Ovary (tissue), 10 donors: Measurements from ENCODE around the gene COL6A3. TPM values are rescaled to one million over a fixed set of nuclear protein-coding genes. Genes with fewer than 3 reads are reported as not detected.

Experiments used
- DNase-seq, 5 donors: peaks; one replicate each; pipeline ENCODE4 v3.0.0-alpha.2; 2019 to 2020
- H3K27ac ChIP-seq, 2 donors: fragments of 200-600 bp; one replicate each; pipeline versions ENCODE4 v1.5.1 to v1.8.0; 2019 to 2022
- H3K27me3 ChIP-seq: fragments of 200-600 bp; one replicate; pipeline ENCODE4 v1.8.0; 2022
- H3K36me3 ChIP-seq: fragments of 200-600 bp; sonication (generic); one replicate; pipeline ENCODE4 v1.5.1; 2019
- H3K4me1 ChIP-seq: one replicate; pipeline ENCODE4 v1.8.1; 2013; ENCODE audit warnings: mild to moderate bottlenecking, moderate library complexity; ENCODE audit not compliant: insufficient read depth
- H3K4me3 ChIP-seq: fragments of 200-600 bp; sonication (generic); one replicate; pipeline ENCODE4 v1.5.1; 2017
- H3K9me3 ChIP-seq, 2 donors: fragments of 200-600 bp in 1 of 2; sonication (generic) in 1 of 2; one replicate each; pipeline versions ENCODE4 v1.5.1 to v1.8.1; 2013 to 2019; ENCODE audit warnings: mild to moderate bottlenecking in 1 of 2, moderate library complexity in 1 of 2
- CTCF ChIP-seq, 3 donors: fragments of 450-650 bp in 2 of 3; fragments of 200-600 bp in 1 of 3; IDR thresholded peaks; one replicate each; pipeline versions ENCODE4 v1.5.1 to v1.8.0; 2016 to 2022; ENCODE audit warnings: antibody characterized with exemption in 3 of 3, mild to moderate bottlenecking in 1 of 3
- EP300 ChIP-seq: sonication (generic); formaldehyde crosslinking; IDR thresholded peaks from one replicate; pipeline ENCODE4 v1.6.1; 2017; ENCODE audit warnings: antibody characterized with exemption
- POLR2A ChIP-seq: fragments of 450-650 bp; IDR thresholded peaks from one replicate; pipeline ENCODE4 v1.6.1; 2017; ENCODE audit warnings: antibody characterized with exemption, mild to moderate bottlenecking, moderate library complexity
- WGBS, 3 donors: extraction: QIAGEN DNeasy Blood & Tissue Kit in 1 of 3; methylation state at CpG; one replicate each; pipeline versions ENCODE4 v1.1.5 to v1.1.7; 2013 to 2017; 5-methylcytosine and 5-hydroxymethylcytosine counted together
- intact Hi-C, 4 donors: fragments of 100-400 bp; cut with DNase I; formaldehyde crosslinking; loops; one replicate each; pipeline versions ENCODE4 v1.11.0 to v1.15.1; 2022 to 2023
- long read RNA-seq, 3 donors: library from polyadenylated mRNA in 2 of 3; unstranded in 2 of 3; transcript quantifications; one replicate each; pipeline ENCODE4 v2.0.0 and lab custom pipeline, GENCODE V29; 2021 to 2026
- polyA plus RNA-seq, 2 donors: library from polyadenylated mRNA; stranded (reverse); fragments of 200-250 nt in 1 of 2; fragments of 350-450 nt in 1 of 2; fragmentation: Illumina TruSeq in 1 of 2; extraction: RNeasy Lipid Tissue Mini Kit (QIAGEN cat#74804) in 1 of 2; gene quantifications; one replicate each; pipeline ENCODE4 v1.2.3, GENCODE V29; 2013 to 2014
- total RNA-seq, 7 donors: library from RNA; depleted of rRNA in 2 of 7; stranded (reverse); fragments of >200 nt in 2 of 7; fragmentation: NEBNext Ultra II Directional in 3 of 7; extraction: Animal tissue kit (Norgen Biotek cat#: 25700) in 3 of 7; gene quantifications; one replicate each; pipeline versions ENCODE4 v1.1.0 to v1.2.4, GENCODE V29; 2016 to 2023
- donor health status: DM: no; HTN: no; CAD: no; lungs with moderate emphysema.
- donor health status: DM: no; HTN: no; CAD: no.
- donor health status: Bipolar disorder and iron deficiency.
- donor health status: DM: yes; HTN: yes; CAD: no.
- donor health status: DM: no; HTN: no; CAD: no.
- donor health status: DM: yes; HTN: yes; CAD: no.

The COL6A3 gene
- total RNA-seq (100 to 1,000 TPM; 113 to 520 (median 431) TPM), polyA plus RNA-seq (100 to 1,000 TPM; 105 to 356 TPM)
- long read RNA-seq, donor 1, full-length matches to known transcripts: 3 of 268 reads
- long read RNA-seq, donor 1, partial matches to known transcripts: 221 of 268 reads
- long read RNA-seq, donor 1, other reads (novel, unspliced or antisense): 44 of 268 reads
- long read RNA-seq, donor 2, partial matches to known transcripts: 39 of 43 reads
- long read RNA-seq, donor 2, other reads (novel, unspliced or antisense): 0 of 43 reads
- long read RNA-seq, donor 3, partial matches to known transcripts: 299 of 450 reads
- long read RNA-seq, donor 3, other reads (novel, unspliced or antisense): 149 of 450 reads

GRCh38 chr2:237413777-237414661 lies at the start of gene COL6A3:
Gene COL6A3, minus strand, starts transcription at chr2:237414164. Its CDS starts 17,347 bp downstream, at chr2:237396817.
- peak; percentile 35 for TF ChIP-seq POLR2A
- TF ChIP-seq EP300: no peak
- intact Hi-C loops: loop anchor here (2.0 to 10.0 kb wide), 10 partner anchors 61 to 322 kb away; no protein-coding TSS in a partner anchor
- DNase-seq: peak; percentile 89 to 94 (median 90)
- peak within 1 kb of the TSS; percentile 88 for H3K27ac ChIP-seq
- no peaks in the 10 kb centered on the region for H3K36me3 ChIP-seq
- no peaks in the 10 kb centered on the region for H3K9me3 ChIP-seq
- WGBS, 3 donors: 9 to 11% (median 10%) methylated on average over 15 of the region's 16 CpGs
- peak within 1 kb of the TSS; percentile 55 for H3K4me3 ChIP-seq
- H3K4me1 ChIP-seq: peaks cover 3% of the 10 kb centered on the region
- H3K27me3 ChIP-seq: no peaks in the 10 kb centered on the region

- no peaks in the 10 kb centered on the region for H3K36me3 ChIP-seq
- H3K4me3 ChIP-seq: no peak overlapping the region
- WGBS, 3 donors: 73 to 85% (median 79%) methylated on average over 3 of the region's 3 CpGs
- no peak overlapping the region for H3K27ac ChIP-seq
- DNase-seq: no peak
- intact Hi-C loops: no loop called here
- H3K4me1 ChIP-seq: no peaks in the 10 kb centered on the region
- no peaks in the 10 kb centered on the region for H3K9me3 ChIP-seq
- TF ChIP-seq POLR2A (no peak), EP300 (no peak), CTCF (IDR thresholded peaks at IDR 0.05) (no peak)
- no peaks in the 10 kb centered on the region for H3K27me3 ChIP-seq
These were observed 45.8 kb upstream of the COL6A3 start for GRCh38 chr2:237459741-237460174.

- intact Hi-C loops: no loop called here
These were observed 45.3 kb upstream of the COL6A3 start for GRCh38 chr2:237459226-237459625.

GRCh38 chr2:237458519-237458918 lies 44.6 kb upstream of the COL6A3 start:
- intact Hi-C loops: no loop called here
- H3K4me3 ChIP-seq: no peak overlapping the region
- no peaks in the 10 kb centered on the region for H3K4me1 ChIP-seq
- DNase-seq: no peak
- no peak overlapping the region for H3K27ac ChIP-seq
- WGBS, 3 donors: 89 to 91% (median 91%) methylated on average over 1 of the region's 1 CpG
- H3K36me3 ChIP-seq: no peaks in the 10 kb centered on the region
- TF ChIP-seq CTCF (IDR thresholded peaks at IDR 0.05) (no peak), EP300 (no peak), POLR2A (no peak)
- no peaks in the 10 kb centered on the region for H3K27me3 ChIP-seq
- no peaks in the 10 kb centered on the region for H3K9me3 ChIP-seq

More at GRCh38 chr2:237459226-237459625, 45.3 kb upstream of the COL6A3 start:
- Histone ChIP-seq H3K4me1 (no peaks in the 10 kb centered on the region), H3K36me3 (no peaks in the 10 kb centered on the region), H3K27ac (no peak overlapping the region), H3K4me3 (no peak overlapping the region), H3K27me3 (no peaks in the 10 kb centered on the region), H3K9me3 (no peaks in the 10 kb centered on the region)
- no peak for DNase-seq
- TF ChIP-seq EP300: no peak
- no peak for TF ChIP-seq POLR2A
- TF ChIP-seq CTCF (IDR thresholded peaks at IDR 0.05): no peak
- WGBS, 3 donors: 87 to 92% (median 89%) methylated on average over 4 of the region's 4 CpGs
